ENCODE results near the gene MAN2A1.

The MAN2A1 gene

GRCh38 chr5:109689740-109690241 lies at the start of gene MAN2A1:
Gene MAN2A1, plus strand, starts transcription at chr5:109689927. Its CDS starts 491 bp downstream, at chr5:109690418.
- DNase-seq = no peak

GRCh38 chr5:109640976-109641375 lies 48.8 kb upstream of the MAN2A1 start:
- no peak for DNase-seq

- no peak for DNase-seq
These were observed 45.9 kb upstream of the MAN2A1 start for GRCh38 chr5:109643791-109644350.

- no peak for DNase-seq
These were observed 44.9 kb upstream of the MAN2A1 start for GRCh38 chr5:109644829-109645228.

GRCh38 chr5:109645707-109646192 lies 44.0 kb upstream of the MAN2A1 start:
- no peak for DNase-seq

- no peak for DNase-seq
These were observed 40.4 kb upstream of the MAN2A1 start for GRCh38 chr5:109649318-109649717.

GRCh38 chr5:109650493-109650892 lies 39.2 kb upstream of the MAN2A1 start:
- no peak for DNase-seq

- DNase-seq = no peak
These were observed 37.6 kb upstream of the MAN2A1 start for GRCh38 chr5:109652096-109652495.

GRCh38 chr5:109653042-109653441 lies 36.7 kb upstream of the MAN2A1 start:
- DNase-seq = no peak

- DNase-seq = no peak
These were observed 36.0 kb upstream of the MAN2A1 start for GRCh38 chr5:109653561-109654239.

GRCh38 chr5:109654455-109654854 lies 35.3 kb upstream of the MAN2A1 start:
- DNase-seq = no peak

- no peak for DNase-seq
These were observed 33.9 kb upstream of the MAN2A1 start for GRCh38 chr5:109655841-109656240.

- no peak for DNase-seq
These were observed 32.9 kb upstream of the MAN2A1 start for GRCh38 chr5:109656829-109657228.

- DNase-seq = no peak
These were observed 29.8 kb upstream of the MAN2A1 start for GRCh38 chr5:109659901-109660300.

- DNase-seq = no peak
These were observed 29.4 kb upstream of the MAN2A1 start for GRCh38 chr5:109660301-109660700.

GRCh38 chr5:109668237-109668636 lies 21.5 kb upstream of the MAN2A1 start:
- DNase-seq = no peak

- DNase-seq = no peak
These were observed 20.9 kb upstream of the MAN2A1 start for GRCh38 chr5:109668668-109669422.

- no peak for DNase-seq
These were observed 19.6 kb upstream of the MAN2A1 start for GRCh38 chr5:109669991-109670706.

- DNase-seq = no peak
These were observed 18.6 kb upstream of the MAN2A1 start for GRCh38 chr5:109671136-109671535.

- no peak for DNase-seq
These were observed 15.1 kb upstream of the MAN2A1 start for GRCh38 chr5:109674596-109674995.

GRCh38 chr5:109676920-109677319 lies 12.8 kb upstream of the MAN2A1 start:
- no peak for DNase-seq

GRCh38 chr5:109678447-109678846 lies 11.3 kb upstream of the MAN2A1 start:
- DNase-seq = no peak

GRCh38 chr5:109681763-109682162 lies 8.0 kb upstream of the MAN2A1 start:
- no peak for DNase-seq
